HG02678 (cell line): ENCODE measurements around the gene RBM48.
"Not testable (repeated sequence)": the region's sequence is repeated elsewhere in the genome, so short reads cannot be mapped to it uniquely, and the experiment has no call there.

Experiments used
- ATAC-seq: cut with Tn5 transposase; IDR thresholded peaks from one replicate; pipeline ENCODE4 v1.9.1; 2021; ENCODE audit warnings: mild to moderate bottlenecking, moderate library complexity; ENCODE audit not compliant: unreplicated experiment

Gene RBM48

GRCh38 chr7:92543542-92543941 lies 14.9 kb downstream of the RBM48 start:
- ATAC-seq: not testable (repeated sequence)

GRCh38 chr7:92545116-92545515 lies 16.5 kb downstream of the RBM48 start:
- ATAC-seq: not testable (repeated sequence)

GRCh38 chr7:92546856-92547497 lies 18.4 kb downstream of the RBM48 start:
- ATAC-seq: no peak

- no peak for ATAC-seq
Measured at GRCh38 chr7:92547579-92547978, 19.0 kb downstream of the RBM48 start.

GRCh38 chr7:92550194-92550593 lies 21.6 kb downstream of the RBM48 start:
- ATAC-seq: no peak

- no peak for ATAC-seq
Measured at GRCh38 chr7:92557249-92557648, 28.7 kb downstream of the RBM48 start.

- ATAC-seq: no peak
Measured at GRCh38 chr7:92557808-92558362, 29.3 kb downstream of the RBM48 start.

GRCh38 chr7:92560602-92561001 lies 32.0 kb downstream of the RBM48 start:
- no peak for ATAC-seq

- ATAC-seq: no peak
Measured at GRCh38 chr7:92563345-92563744, 34.8 kb downstream of the RBM48 start.

- no peak for ATAC-seq
Measured at GRCh38 chr7:92567460-92567859, 38.9 kb downstream of the RBM48 start.

GRCh38 chr7:92569137-92569536 lies 40.5 kb downstream of the RBM48 start:
- no peak for ATAC-seq

GRCh38 chr7:92576296-92576695 lies 47.7 kb downstream of the RBM48 start:
- no peak for ATAC-seq

GRCh38 chr7:92582948-92583347 lies 54.4 kb downstream of the RBM48 start:
- no peak for ATAC-seq

GRCh38 chr7:92584953-92585352 lies 56.4 kb downstream of the RBM48 start:
- ATAC-seq: no peak

GRCh38 chr7:92586403-92586802 lies 57.8 kb downstream of the RBM48 start:
- ATAC-seq: no peak

GRCh38 chr7:92586841-92587240 lies 58.2 kb downstream of the RBM48 start:
- ATAC-seq: no peak
